ENCODE data around the gene PRDM15.
A peak's percentile ranks its signal among the peaks of the same experiment; 100 is the strongest.

Gene PRDM15, protein sequence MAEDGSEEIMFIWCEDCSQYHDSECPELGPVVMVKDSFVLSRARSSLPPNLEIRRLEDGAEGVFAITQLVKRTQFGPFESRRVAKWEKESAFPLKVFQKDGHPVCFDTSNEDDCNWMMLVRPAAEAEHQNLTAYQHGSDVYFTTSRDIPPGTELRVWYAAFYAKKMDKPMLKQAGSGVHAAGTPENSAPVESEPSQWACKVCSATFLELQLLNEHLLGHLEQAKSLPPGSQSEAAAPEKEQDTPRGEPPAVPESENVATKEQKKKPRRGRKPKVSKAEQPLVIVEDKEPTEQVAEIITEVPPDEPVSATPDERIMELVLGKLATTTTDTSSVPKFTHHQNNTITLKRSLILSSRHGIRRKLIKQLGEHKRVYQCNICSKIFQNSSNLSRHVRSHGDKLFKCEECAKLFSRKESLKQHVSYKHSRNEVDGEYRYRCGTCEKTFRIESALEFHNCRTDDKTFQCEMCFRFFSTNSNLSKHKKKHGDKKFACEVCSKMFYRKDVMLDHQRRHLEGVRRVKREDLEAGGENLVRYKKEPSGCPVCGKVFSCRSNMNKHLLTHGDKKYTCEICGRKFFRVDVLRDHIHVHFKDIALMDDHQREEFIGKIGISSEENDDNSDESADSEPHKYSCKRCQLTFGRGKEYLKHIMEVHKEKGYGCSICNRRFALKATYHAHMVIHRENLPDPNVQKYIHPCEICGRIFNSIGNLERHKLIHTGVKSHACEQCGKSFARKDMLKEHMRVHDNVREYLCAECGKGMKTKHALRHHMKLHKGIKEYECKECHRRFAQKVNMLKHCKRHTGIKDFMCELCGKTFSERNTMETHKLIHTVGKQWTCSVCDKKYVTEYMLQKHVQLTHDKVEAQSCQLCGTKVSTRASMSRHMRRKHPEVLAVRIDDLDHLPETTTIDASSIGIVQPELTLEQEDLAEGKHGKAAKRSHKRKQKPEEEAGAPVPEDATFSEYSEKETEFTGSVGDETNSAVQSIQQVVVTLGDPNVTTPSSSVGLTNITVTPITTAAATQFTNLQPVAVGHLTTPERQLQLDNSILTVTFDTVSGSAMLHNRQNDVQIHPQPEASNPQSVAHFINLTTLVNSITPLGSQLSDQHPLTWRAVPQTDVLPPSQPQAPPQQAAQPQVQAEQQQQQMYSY

GRCh38 chr21:41879190-41879998, at the start of gene PRDM15:
TSS of gene PRDM15 (minus strand) at chr21:41879344. CDS start at chr21:41860363, 18,981 bp downstream.
- peak; percentile 73 for DNase-seq

DNA sequence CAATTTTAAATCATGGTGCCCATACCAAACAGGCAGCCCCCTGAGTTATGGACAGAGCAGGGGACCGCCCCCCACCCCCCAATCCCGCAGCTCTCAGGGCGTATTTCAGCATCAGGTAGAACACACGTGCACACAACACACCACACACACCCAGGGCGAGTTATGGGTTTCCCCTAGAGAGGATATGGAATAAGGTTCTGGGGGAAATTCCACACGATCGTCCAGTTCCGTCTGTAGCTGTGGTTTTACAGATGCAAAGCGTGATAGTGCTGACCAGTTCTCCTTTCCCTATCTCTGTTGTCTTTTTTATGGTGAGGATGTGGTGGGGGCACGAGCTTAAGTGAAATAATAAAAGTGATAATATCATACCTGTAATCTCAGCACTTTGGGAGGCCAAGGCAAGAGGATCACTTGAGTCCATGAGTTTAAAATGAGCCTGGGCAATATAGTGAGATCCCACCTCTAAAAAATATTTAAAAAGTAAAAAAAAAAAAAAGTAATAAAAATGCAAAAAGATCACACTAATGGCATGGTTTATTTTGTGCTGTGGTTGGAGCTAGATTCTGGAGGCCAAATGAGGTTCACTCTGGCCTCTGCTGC, 49.6 kb upstream of the PRDM15 start:
- no peak for DNase-seq

GRCh38 chr21:41927727-41928409, 48.7 kb upstream of the PRDM15 start:
- no peak for DNase-seq

DNA sequence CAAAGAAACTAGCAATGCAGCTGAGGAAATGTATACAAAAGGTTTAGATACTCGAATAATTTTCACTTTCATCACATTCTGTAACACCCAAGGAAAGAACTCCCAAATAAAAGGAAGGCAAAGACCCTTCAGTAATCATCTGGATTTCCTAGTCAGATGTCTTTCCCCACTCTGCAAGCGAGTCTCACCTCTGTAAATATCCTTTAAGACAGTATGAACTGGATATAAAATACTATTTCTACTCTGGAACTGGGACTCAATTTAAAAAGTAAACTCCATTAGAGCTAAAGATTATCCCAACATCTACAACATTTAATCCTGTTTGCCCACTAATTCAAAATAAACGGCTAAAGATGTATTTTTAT, 47.6 kb upstream of the PRDM15 start:
- no peak for DNase-seq

GRCh38 chr21:41926117-41926806, 47.1 kb upstream of the PRDM15 start:
- DNase-seq: no peak

DNA sequence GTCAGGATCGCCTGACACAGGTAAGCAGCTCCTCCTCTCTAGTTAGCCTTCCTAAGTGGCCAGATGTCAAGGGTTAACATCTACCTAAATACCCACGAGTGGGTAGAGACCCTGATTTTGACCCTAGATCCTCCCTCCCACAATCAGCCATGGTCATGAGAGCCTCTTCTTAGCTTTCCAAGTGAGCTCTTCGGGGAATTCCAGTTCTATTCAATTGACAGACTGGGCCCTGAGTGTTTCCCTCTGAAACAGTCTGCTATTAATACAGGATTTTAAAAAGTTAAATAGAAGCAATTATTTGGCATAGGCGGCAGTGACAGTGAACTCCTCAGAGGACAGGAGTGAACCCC, 46.6 kb upstream of the PRDM15 start:
- no peak for DNase-seq

- no peak for DNase-seq
Measured at GRCh38 chr21:41924368-41924754, 45.2 kb upstream of the PRDM15 start.

DNA sequence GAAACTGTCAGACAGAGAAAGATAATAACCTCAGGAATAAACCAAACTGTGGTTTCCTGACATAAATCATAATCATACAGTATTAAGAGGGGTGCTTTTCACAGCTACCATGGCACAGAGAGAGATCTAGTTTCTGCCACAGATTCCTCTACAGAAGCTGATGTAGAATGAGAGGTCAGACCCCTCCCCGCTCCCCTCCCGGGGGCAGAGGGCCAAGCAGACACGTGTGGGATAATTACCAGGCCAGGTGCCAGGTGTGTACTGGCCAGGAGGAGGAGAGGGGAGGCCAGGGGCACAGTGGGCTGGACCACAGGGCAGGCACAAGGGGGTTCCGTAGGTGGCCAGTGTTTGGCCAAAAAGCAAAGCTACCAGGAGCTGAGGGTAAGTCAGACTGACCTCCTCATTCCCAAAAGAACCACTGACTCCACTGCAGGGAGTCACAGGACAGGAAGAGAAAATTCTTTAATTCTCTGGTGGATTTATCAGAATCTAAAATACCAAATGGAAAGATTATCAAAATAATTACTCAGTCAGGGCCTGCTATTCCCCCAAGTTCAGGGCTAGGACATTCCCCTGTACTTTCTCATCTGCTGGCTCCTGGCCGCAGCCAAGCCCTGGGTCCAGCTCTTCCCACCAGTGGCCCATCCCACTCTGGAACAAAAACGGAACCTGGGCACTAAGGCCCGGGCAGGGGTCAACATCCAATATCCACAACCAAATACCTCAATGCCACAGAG, 44.7 kb upstream of the PRDM15 start:
- DNase-seq: no peak

DNA sequence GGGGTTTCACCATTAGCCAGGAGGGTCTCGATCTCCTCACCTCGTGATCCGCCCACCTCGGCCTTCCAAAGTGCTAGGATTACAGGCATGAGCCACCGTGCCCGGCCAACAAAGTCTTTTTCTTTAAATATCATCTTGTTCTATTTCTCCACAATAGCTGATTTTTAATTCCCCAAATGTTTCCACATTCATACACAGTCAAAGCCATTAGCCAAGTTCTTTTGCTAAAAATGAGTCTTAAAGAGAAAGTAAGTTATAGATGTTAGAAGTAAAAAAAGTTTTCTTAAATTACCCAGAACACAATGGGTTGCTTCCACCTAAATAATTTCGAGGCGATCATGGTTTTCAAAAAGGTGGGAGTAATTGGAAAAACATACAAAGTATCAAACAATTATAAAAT, 44.0 kb upstream of the PRDM15 start:
- DNase-seq: no peak

DNA sequence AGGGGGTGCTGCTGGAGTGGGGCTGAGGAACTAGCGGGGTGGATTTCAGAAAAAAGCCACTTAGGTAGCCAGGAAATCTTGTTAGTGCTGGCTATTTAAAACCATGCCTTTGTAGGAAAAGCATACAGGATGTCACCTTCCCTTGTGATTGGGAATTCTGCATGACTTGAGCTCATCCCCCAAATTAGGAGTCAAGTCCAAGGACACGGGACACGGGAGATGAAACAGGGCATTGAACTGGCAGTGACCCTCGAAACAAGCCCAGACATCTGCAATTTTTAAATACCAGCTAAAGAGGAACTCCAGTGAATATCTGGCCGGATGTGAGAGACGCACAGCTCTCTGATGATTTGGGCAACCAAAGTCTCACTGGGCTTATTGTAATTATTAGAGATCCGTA, 41.9 kb upstream of the PRDM15 start:
- DNase-seq: no peak

DNA sequence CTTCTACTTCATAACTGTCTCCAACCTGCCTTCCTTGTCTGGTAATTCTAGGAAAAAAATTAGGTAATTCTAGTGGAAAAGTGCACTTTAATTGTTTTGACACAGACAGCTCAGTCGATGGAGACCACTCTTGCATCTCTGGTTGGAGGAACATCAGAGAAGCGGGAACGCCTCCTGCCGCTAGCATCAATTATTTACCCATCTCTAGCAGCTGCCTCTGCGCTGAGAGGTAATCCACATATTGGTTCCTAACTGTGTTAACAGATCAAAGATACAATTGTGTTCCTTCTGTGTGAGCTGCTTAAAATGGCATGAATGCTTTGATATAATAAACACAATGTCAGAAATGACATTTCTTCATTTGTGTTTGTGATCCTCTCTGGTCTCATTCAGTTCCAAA, 41.3 kb upstream of the PRDM15 start:
- DNase-seq: no peak

GRCh38 chr21:41919666-41920398, 40.7 kb upstream of the PRDM15 start:
- no peak for DNase-seq

- DNase-seq: no peak
Measured at GRCh38 chr21:41918561-41919358, 39.6 kb upstream of the PRDM15 start.

- DNase-seq: no peak
Measured at GRCh38 chr21:41917531-41917930, 38.4 kb upstream of the PRDM15 start.

- DNase-seq: no peak
Measured at GRCh38 chr21:41916888-41917433, 37.8 kb upstream of the PRDM15 start.

GRCh38 chr21:41914965-41915364, 35.8 kb upstream of the PRDM15 start:
- no peak for DNase-seq

- DNase-seq: no peak
Measured at GRCh38 chr21:41914358-41914757, 35.2 kb upstream of the PRDM15 start.

DNA sequence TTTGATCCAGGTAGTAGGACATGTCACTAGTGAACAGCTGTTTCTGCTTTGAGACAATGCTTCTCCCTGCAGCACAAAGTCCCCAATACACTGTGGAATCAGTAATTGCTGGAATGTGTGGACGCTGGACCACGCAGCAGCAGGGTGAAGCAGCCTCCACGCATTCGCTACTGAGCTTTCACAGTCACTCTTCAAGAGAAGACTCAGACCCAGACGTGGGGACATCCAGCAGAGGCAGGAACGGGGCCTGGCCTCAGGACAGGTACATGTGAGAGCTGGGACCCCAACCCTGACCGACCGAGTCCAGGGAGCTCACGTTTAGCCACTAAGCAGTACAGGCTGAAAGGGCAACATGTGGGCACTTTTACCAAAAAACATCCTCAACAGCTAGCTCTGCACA, 34.1 kb upstream of the PRDM15 start:
- DNase-seq: no peak

Measured in NCI-H226 (cell line).